Measurements from ENCODE around the gene H2AZ1.

H2AZ1 gene

DNA sequence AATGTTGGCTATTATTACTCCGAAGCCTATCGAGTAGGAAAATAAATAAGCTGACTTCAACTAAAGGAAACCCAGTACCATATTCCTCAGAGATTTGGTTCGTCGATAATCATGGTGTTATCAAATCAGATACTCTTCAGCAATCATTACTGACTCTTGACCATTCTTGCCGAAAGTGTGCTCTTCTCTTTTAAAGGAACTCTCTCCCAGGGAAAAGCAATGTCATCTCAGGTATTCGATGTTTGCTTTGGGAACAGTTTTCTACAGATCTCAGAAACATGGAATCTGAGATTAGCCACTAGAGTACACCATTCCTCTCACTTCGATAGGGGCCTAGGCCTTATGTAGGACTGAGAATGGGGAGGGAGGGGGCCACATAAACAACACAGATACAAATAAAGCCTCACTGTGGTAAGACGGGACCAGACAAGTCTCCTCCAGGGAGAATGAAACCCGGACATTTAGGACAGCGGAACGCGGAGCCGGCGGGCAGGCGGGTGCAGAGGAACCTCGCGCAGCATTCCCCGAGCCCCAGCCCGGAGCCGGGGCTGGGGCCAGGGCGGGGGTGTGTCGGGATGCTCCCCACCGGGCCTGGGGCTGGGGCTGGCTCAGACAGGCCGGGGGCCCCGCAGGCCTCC, 4.2 kb downstream of the H2AZ1 start:
- DNase-seq = no peak

DNA sequence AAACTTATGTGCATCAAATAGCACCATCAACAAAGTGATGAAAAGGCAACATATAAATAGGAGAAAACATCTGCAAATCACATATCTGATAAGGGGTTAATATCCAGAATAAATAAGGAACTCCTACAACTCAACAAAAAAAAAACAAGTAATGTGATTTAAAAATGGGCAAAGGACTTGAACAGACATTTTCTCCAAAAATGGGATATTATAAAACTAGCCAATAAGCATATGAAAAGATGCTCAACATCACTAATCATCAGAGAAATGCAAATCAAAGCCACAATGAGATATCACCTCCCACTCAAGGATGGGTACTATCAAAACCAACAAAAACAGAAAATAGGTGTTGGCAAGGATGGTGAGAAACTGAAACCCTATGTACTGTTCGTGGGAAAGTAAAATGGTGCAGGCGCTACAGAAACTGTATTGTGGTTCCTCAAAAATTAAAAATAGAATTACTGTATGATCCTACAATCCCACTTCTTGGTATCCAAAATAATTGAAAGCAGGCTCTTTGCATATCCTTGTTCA, 6.1 kb downstream of the H2AZ1 start:
- no peak for DNase-seq

DNA sequence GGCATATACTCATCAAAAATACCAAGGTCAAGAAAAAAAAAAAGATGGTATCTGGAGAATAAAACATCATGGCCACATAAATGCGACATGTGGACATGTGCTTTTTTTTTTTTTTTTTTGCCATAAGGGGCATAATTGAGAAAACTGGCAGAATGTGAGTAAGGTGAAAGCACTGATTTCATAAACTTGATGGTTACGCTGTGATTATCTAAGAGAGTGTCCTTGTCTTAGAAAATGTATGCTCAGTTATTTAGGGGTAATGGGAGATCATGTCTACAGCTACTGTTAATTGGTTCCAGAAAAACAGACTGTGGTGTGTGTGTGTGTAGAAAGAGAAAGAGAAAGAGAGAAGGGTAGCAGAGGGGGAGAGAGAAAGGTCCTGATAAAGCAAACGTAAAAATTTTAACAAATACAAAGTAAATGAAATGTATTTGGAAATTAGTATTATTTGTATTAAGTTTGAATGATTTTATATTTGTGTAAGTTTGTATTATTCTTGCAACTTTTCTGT, 11.8 kb downstream of the H2AZ1 start:
- DNase-seq = no peak

DNA sequence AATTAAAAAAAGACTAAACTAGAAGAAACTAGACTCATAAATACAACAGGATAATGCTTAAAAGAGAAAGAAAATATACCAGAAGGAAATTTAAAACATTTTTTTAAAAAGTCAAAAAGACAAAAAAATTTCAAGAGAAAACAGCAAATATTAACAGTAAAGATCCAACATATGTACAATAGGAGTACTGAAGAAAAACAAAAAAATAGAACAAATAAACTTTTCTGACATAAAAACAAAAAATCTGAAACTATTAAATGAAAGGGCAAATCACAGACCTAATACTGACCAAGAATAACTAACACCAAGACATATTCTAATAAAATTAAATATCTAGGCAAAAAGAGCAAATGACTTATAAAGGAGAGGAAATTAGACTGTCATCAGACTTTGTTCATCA, 15.2 kb downstream of the H2AZ1 start:
- no peak for DNase-seq

DNA sequence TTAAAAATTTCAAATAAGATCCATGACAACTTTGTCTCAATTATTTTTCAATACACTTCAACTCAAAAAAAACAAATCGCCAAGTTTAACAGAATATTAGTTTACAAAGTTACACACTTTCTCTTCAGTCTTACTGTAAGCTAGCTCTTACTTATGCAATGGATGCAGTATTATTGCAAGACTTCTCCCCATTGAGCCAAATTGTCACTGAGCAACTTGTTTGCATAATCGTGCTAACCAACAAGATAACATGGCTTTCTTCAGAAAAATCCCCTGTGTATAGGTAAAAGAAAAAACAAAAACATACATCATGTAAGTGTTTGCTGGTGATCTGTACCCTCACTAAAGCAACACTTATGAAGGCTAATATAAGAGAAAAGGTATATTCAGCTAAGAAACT, 22.5 kb downstream of the H2AZ1 start:
- DNase-seq = no peak

DNA sequence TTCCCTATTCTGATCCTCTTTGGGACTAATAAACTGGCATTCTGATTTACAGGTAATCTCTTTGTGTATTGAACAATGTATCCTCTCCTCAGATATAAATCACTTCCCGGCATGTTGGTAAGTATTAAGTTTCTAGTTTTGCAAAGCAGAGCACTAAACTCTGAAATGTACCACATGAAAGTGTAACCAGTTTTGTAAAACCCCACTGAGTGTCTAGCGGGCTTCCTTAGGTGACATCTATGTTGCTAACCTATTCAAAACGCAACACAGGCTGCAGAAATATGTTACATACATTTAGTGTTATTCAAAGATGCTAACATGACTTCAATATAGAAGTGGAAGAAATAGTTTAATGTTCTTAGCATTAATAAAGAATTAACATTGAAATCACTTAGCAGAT, 28.9 kb downstream of the H2AZ1 start:
- DNase-seq = no peak

DNA sequence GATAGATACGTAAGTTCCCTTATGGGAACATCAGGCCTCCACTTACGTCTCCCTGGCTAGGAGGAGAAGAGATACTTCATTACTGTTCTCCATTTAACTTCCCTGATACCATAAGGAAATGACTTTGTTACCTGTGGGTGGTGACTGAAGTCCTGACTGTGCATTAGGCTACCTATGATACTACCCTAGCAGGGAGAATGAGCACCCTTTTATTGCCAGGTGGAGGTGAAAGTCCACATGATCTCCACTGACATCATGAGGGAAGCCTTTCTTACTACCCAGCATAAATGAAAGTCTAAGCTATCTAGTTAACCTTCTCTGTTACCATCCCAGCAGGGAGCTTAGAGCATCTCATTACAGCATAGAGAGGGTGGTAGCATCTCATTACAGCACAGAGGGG, 31.4 kb downstream of the H2AZ1 start:
- DNase-seq = no peak

DNA sequence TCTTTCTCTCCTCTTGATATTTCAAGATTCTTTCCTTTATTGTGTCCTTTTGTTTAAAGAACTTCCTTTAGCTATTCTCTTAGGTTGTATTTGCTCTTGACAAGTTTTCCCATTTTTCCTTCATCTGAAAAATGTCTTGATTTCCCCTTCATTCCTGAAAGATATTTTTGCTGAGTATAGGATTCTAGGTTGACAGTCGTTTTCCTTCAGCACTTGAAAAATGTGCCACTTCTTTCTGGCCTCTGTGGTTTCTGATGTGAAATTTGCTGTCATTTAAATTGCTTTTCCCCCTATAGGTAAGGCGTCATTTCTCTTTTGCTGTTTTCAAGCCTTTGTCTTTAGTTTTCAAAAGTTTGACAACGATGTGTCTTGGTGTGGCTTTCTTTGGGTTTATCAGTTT, 32.5 kb downstream of the H2AZ1 start:
- no peak for DNase-seq

DNA sequence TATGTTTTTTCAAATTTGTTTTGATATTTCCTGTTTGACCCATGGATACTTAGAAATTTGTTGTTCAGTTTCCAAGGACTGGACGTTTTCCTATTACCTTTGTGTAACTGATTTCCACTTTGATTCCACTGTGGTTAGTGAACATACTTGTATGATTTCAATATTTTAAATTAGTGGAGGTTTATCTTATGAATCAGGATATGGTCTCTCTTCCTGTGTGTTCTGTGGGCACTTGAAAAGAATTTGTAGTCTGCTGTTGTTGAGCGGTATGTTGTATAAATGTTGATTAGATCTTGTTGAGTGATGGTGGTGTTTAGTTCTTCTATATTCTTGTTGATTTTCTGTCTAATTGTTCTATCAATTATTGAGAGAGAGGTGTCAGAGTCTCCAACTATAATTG, 34.6 kb downstream of the H2AZ1 start:
- no peak for DNase-seq

All from activated CD8-positive, alpha-beta memory T cell treated with anti-CD3 and anti-CD28 coated beads, Interleukin-2, amount 50 U/mL, for 4 hours (primary cell).